ENCODE results near the gene TBC1D17. TPM values are rescaled to one million over a fixed set of nuclear protein-coding genes. Genes with fewer than 3 reads are reported as not detected.

Gene TBC1D17
- total and polyA plus RNA-seq, 4 donors: 11.3 to 27.9 (median 17.2) TPM

- H3K27ac ChIP-seq (ENCODE audit: low read depth in 1 of 2, low read length in 2 of 2): no peak overlapping the region
- peaks cover 0 to 22% (median 13%) of the 10 kb centered on the region in 4 donors for H3K4me1 ChIP-seq (ENCODE audit: control insufficient read depth in 4 of 4, insufficient read depth in 4 of 4, low read length in 3 of 4)
- no peak for DNase-seq (ENCODE audit: low spot score)
- H3K27me3 ChIP-seq (ENCODE audit: control insufficient read depth in 4 of 4, insufficient read depth in 4 of 4, low read length in 3 of 4): no peaks in the 10 kb centered on the region
- no peaks in the 10 kb centered on the region for H3K9me3 ChIP-seq (ENCODE audit: control insufficient read depth in 4 of 4, low read length in 3 of 4)
- 97% methylated on average over 14 of the region's 14 CpGs for WGBS
- TF ChIP-seq ATF3 (IDR thresholded peaks at IDR 0.05): no peak
- no peak overlapping the region for H3K4me3 ChIP-seq (ENCODE audit: low read depth in 1 of 3, low read length in 3 of 3)
- peaks cover 42 to 57% (median 49%) of the 10 kb centered on the region in 4 donors for H3K36me3 ChIP-seq (ENCODE audit: control insufficient read depth in 4 of 4, insufficient read depth in 3 of 4, low read depth in 1 of 4, low read length in 3 of 4)
- H3K9ac ChIP-seq (ENCODE audit: low read depth in 1 of 2, low read length in 2 of 2): no peak overlapping the region
These were observed 5.1 kb downstream of the TBC1D17 start for GRCh38 chr19:49882643-49883042.

GRCh38 chr19:49883094-49883493 lies 5.6 kb downstream of the TBC1D17 start:
- H3K9ac ChIP-seq (ENCODE audit: low read depth in 1 of 2, low read length in 2 of 2): no peak overlapping the region
- no peak overlapping the region for H3K4me3 ChIP-seq (ENCODE audit: low read depth in 1 of 3, low read length in 3 of 3)
- H3K27ac ChIP-seq (ENCODE audit: low read depth in 1 of 2, low read length in 2 of 2): no peak overlapping the region
- no peak for DNase-seq (ENCODE audit: low spot score)
- peaks cover 42 to 57% (median 49%) of the 10 kb centered on the region in 4 donors for H3K36me3 ChIP-seq (ENCODE audit: control insufficient read depth in 4 of 4, insufficient read depth in 3 of 4, low read depth in 1 of 4, low read length in 3 of 4)
- H3K9me3 ChIP-seq (ENCODE audit: control insufficient read depth in 4 of 4, low read length in 3 of 4): no peaks in the 10 kb centered on the region
- no peak for TF ChIP-seq GABPA (IDR thresholded peaks at IDR 0.05 in 1 of 2, conservative IDR thresholded peaks at IDR 0.05 in 1 of 2)
- TF ChIP-seq YY1 (IDR thresholded peaks at IDR 0.05): no peak
- no peak for TF ChIP-seq CTCF (IDR thresholded peaks at IDR 0.05; ENCODE audit: low read depth, low read length, missing input control)
- TF ChIP-seq FOXA2 (IDR thresholded peaks at IDR 0.05): no peak
- TF ChIP-seq RAD21 (IDR thresholded peaks at IDR 0.05): no peak
- no peak for TF ChIP-seq ZBTB33 (IDR thresholded peaks at IDR 0.05)
- TF ChIP-seq RXRA (IDR thresholded peaks at IDR 0.05): no peak
- no peak for TF ChIP-seq NR2F2 (IDR thresholded peaks at IDR 0.05)
- no peak for TF ChIP-seq FOXA1 (IDR thresholded peaks at IDR 0.05)
- no peak for TF ChIP-seq EGR1 (IDR thresholded peaks at IDR 0.05; ENCODE audit: low read depth in 2 of 2)
- TF ChIP-seq MAX (IDR thresholded peaks at IDR 0.05): no peak
- TF ChIP-seq SP1 (IDR thresholded peaks at IDR 0.05): no peak
- TF ChIP-seq HNF4A (conservative IDR thresholded peaks at IDR 0.05): no peak
- no peak for TF ChIP-seq REST (IDR thresholded peaks at IDR 0.05)
- no peak for TF ChIP-seq TAF1 (conservative IDR thresholded peaks at IDR 0.05)
- no peak for TF ChIP-seq JUND (IDR thresholded peaks at IDR 0.05)
- TF ChIP-seq ATF3 (IDR thresholded peaks at IDR 0.05): no peak
- TF ChIP-seq HNF4G (IDR thresholded peaks at IDR 0.05): no peak
- H3K4me1 ChIP-seq (ENCODE audit: control insufficient read depth in 4 of 4, insufficient read depth in 4 of 4, low read length in 3 of 4): peaks cover 0 to 20% (median 12%) of the 10 kb centered on the region in 4 donors
- H3K27me3 ChIP-seq (ENCODE audit: control insufficient read depth in 4 of 4, insufficient read depth in 4 of 4, low read length in 3 of 4): no peaks in the 10 kb centered on the region
- 96% methylated on average over 5 of the region's 5 CpGs for WGBS
